ENCODE measurements around the gene KNDC1. TPM values are rescaled to one million over a fixed set of nuclear protein-coding genes. Genes with fewer than 3 reads are reported as not detected.

KNDC1 gene
- total and polyA plus RNA-seq, 2 donors (not counting 3 experiments of a cell fraction or from before 2014, with no cell fraction given) = not detected

DNA sequence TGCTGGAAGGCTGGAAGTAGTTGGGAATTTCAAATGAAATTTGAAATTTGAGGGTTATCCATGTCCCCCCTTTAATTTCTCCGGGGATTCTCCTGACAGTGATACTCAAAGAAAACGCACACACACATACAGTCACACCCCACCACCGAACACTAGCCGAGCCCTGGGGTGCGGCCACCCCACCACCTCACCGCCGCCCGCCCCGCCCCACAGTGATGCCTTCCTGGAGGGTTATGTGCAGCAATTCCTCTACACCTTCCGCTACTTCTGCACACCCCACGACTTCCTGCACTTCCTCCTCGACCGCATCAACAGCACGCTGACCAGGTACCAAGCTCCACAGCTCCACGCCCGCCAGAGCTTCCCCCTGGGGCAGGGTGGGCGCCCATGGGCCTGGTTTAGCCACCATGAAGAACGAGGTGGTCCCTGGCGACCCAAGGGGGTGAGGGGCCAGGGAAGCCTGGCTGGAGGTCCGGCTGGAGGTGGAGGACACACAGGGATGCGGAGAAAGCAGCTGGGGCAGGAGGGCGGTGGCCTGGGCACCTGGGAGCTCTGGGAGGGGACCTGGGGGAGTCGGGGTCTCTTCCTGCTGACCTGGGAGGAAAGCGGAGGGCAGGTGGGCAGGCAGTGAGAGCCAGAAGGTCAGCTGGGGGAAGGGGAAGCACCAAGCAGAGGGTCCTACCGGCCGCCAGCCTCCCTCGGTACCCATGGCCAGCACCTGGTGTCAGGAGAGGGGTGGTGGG is 50.5 kb downstream of the KNDC1 start:
- no peak for FAIRE-seq
- Histone ChIP-seq H3K9me3 (replicated peaks; ENCODE audit: control insufficient read depth, insufficient read depth, low read length) (no peaks in the 10 kb centered on the region), H3K27me3 (ENCODE audit: control insufficient read depth in 2 of 2, insufficient read depth in 2 of 2, low read length in 2 of 2) (no peaks in the 10 kb centered on the region), H3K9me1 (replicated peaks; ENCODE audit: control insufficient read depth, extremely low read depth, insufficient read depth, low read length) (no peaks in the 10 kb centered on the region), H2AFZ (ENCODE audit: low read depth, low read length) (no peak overlapping the region), H4K20me1 (replicated peaks; ENCODE audit: control insufficient read depth, extremely low read depth, insufficient read depth, low read length) (no peaks in the 10 kb centered on the region), H3K4me3 (replicated peaks in 1 of 3; ENCODE audit: insufficient read depth in 1 of 3, low read depth in 1 of 3, low read length in 3 of 3) (no peak overlapping the region), H3K36me3 (ENCODE audit: control insufficient read depth in 2 of 2, extremely low read depth in 1 of 2, insufficient read depth in 2 of 2, low read length in 2 of 2) (no peaks in the 10 kb centered on the region), H3K9ac (replicated peaks; ENCODE audit: extremely low read depth, insufficient read depth, low read length) (no peak overlapping the region), H3K4me2 (ENCODE audit: insufficient read depth, low read length) (no peak overlapping the region), H3K4me1 (ENCODE audit: control insufficient read depth, extremely low read depth, insufficient read depth, low read length) (no peaks in the 10 kb centered on the region), H3K79me2 (ENCODE audit: control insufficient read depth, insufficient read depth, low read length) (no peaks in the 10 kb centered on the region), H3K27ac (ENCODE audit: insufficient read depth, low read depth, low read length) (no peak overlapping the region)
- no TSS peak for BruUV-seq (replicated peaks)
- ChIA-PET CTCF (no interaction called here), POLR2A (no interaction called here)
- TF ChIP-seq, protein P1, sequence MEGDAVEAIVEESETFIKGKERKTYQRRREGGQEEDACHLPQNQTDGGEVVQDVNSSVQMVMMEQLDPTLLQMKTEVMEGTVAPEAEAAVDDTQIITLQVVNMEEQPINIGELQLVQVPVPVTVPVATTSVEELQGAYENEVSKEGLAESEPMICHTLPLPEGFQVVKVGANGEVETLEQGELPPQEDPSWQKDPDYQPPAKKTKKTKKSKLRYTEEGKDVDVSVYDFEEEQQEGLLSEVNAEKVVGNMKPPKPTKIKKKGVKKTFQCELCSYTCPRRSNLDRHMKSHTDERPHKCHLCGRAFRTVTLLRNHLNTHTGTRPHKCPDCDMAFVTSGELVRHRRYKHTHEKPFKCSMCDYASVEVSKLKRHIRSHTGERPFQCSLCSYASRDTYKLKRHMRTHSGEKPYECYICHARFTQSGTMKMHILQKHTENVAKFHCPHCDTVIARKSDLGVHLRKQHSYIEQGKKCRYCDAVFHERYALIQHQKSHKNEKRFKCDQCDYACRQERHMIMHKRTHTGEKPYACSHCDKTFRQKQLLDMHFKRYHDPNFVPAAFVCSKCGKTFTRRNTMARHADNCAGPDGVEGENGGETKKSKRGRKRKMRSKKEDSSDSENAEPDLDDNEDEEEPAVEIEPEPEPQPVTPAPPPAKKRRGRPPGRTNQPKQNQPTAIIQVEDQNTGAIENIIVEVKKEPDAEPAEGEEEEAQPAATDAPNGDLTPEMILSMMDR (IDR thresholded peaks at IDR 0.05; ENCODE audit: extremely low read depth in 1 of 2, insufficient read depth in 1 of 2, low read depth in 1 of 2, low read length in 2 of 2) = no peak
- TF ChIP-seq GATA2 (IDR thresholded peaks at IDR 0.05; ENCODE audit: insufficient read depth, insufficient read length, low read depth, low read length) = no peak
- no peak for TF ChIP-seq FOS (IDR thresholded peaks at IDR 0.05; ENCODE audit: borderline replicate concordance, insufficient read depth, low read length)
- TF ChIP-seq, protein P2, sequence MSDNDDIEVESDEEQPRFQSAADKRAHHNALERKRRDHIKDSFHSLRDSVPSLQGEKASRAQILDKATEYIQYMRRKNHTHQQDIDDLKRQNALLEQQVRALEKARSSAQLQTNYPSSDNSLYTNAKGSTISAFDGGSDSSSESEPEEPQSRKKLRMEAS (IDR thresholded peaks at IDR 0.05; ENCODE audit: insufficient read depth, insufficient read length) = no peak
- no peak for TF ChIP-seq POLR2AphosphoS5 (IDR thresholded peaks at IDR 0.05; ENCODE audit: insufficient read depth, low read depth, low read length)
- TF ChIP-seq POLR2A (IDR thresholded peaks at IDR 0.05; ENCODE audit: low read depth, low read length) = no peak
- TF ChIP-seq EZH2 (IDR thresholded peaks at IDR 0.05; ENCODE audit: borderline replicate concordance, low read depth, low read length, severe bottlenecking) = no peak
- TF ChIP-seq MYC (IDR thresholded peaks at IDR 0.05; ENCODE audit: low read depth, low read length) = no peak
- TF ChIP-seq JUN (IDR thresholded peaks at IDR 0.05; ENCODE audit: borderline replicate concordance, insufficient read depth, insufficient read length, low read depth) = no peak
- dilution Hi-C loops (cut with MboI; ENCODE audit: extremely low pct_ligation_motif_present, low sequenced_read_pairs) = no loop called here
- no peak for DNase-seq (ENCODE audit: low read depth, low spot score)
- intact Hi-C loops (cut with micrococcal nuclease) = no loop called here
